ENCODE measurements around the gene B3GNT7.

The B3GNT7 gene

GRCh38 chr2:231395188-231396057 is at the start of gene B3GNT7:
TSS of gene B3GNT7 (plus strand) at chr2:231395710. CDS start at chr2:231395804, 94 bp downstream.
- Histone ChIP-seq H3K9me2 (ENCODE audit: low read depth, low read length) (no peaks in the 10 kb centered on the region), H2AFZ (ENCODE audit: low read length) (no peak within 1 kb of the TSS), H3K4me2 (ENCODE audit: low read length) (peak within 1 kb of the TSS; percentile 83), H3K4me3 (ENCODE audit: low read depth, low read length, poor library complexity, severe bottlenecking) (peak within 1 kb of the TSS; percentile 63), H3K9ac (ENCODE audit: low read length) (peak within 1 kb of the TSS; percentile 75), H3K4me1 (ENCODE audit: insufficient read depth, low read length, severe bottlenecking) (peaks cover 52% of the 10 kb centered on the region), H3K36me3 (ENCODE audit: insufficient read depth, low read length) (no peaks in the 10 kb centered on the region), H3K9me3 (ENCODE audit: low read length) (no peaks in the 10 kb centered on the region), H4K20me1 (ENCODE audit: insufficient read depth, low read length) (no peaks in the 10 kb centered on the region), H3K27me3 (ENCODE audit: insufficient read depth, low read length) (no peaks in the 10 kb centered on the region), H3F3A (ENCODE audit: insufficient read depth, low read length) (no peaks in the 10 kb centered on the region), H3K27ac (ENCODE audit: low read depth, low read length, poor library complexity, severe bottlenecking) (peak within 1 kb of the TSS; percentile 91), H3K79me2 (ENCODE audit: insufficient read depth, low read length) (no peaks in the 10 kb centered on the region)
- TF ChIP-seq, protein P1, sequence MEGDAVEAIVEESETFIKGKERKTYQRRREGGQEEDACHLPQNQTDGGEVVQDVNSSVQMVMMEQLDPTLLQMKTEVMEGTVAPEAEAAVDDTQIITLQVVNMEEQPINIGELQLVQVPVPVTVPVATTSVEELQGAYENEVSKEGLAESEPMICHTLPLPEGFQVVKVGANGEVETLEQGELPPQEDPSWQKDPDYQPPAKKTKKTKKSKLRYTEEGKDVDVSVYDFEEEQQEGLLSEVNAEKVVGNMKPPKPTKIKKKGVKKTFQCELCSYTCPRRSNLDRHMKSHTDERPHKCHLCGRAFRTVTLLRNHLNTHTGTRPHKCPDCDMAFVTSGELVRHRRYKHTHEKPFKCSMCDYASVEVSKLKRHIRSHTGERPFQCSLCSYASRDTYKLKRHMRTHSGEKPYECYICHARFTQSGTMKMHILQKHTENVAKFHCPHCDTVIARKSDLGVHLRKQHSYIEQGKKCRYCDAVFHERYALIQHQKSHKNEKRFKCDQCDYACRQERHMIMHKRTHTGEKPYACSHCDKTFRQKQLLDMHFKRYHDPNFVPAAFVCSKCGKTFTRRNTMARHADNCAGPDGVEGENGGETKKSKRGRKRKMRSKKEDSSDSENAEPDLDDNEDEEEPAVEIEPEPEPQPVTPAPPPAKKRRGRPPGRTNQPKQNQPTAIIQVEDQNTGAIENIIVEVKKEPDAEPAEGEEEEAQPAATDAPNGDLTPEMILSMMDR (IDR thresholded peaks at IDR 0.05; ENCODE audit: low read length) = no peak
- no peak for TF ChIP-seq EZH2 (IDR thresholded peaks at IDR 0.05; ENCODE audit: borderline replicate concordance, low read length)

DNA sequence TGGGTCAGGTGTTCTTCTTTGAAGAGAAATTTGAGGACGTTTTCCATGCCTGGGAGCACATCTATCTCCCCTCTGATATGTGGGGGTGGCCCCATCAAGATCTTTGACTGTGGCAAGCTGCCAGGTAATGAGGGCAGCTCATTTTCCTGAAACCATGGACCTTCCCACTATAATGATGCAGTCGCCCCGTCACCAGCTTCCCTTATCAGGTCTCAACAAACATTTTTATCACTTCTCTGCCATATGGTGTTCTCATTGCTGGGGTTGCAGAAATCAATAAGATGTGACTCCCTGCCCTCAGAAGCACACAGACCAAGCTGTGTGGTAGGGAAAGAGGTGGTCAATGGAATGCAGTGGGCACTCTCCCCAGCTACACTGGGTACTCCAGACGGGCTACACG is 48.4 kb upstream of the B3GNT7 start:
- Histone ChIP-seq H2AFZ (ENCODE audit: low read length) (no peak overlapping the region), H3K4me3 (ENCODE audit: low read depth, low read length, poor library complexity, severe bottlenecking) (no peak overlapping the region), H3K27ac (ENCODE audit: low read depth, low read length, poor library complexity, severe bottlenecking) (no peak overlapping the region), H3K9me2 (ENCODE audit: low read depth, low read length) (no peaks in the 10 kb centered on the region), H3K9me3 (ENCODE audit: low read length) (no peaks in the 10 kb centered on the region), H3K36me3 (ENCODE audit: insufficient read depth, low read length) (no peaks in the 10 kb centered on the region), H3K4me1 (ENCODE audit: insufficient read depth, low read length, severe bottlenecking) (no peaks in the 10 kb centered on the region), H3K9ac (ENCODE audit: low read length) (no peak overlapping the region), H3K4me2 (ENCODE audit: low read length) (no peak overlapping the region), H4K20me1 (ENCODE audit: insufficient read depth, low read length) (no peaks in the 10 kb centered on the region), H3F3A (ENCODE audit: insufficient read depth, low read length) (no peaks in the 10 kb centered on the region), H3K79me2 (ENCODE audit: insufficient read depth, low read length) (no peaks in the 10 kb centered on the region), H3K27me3 (ENCODE audit: insufficient read depth, low read length) (0 out of 2 replicates have a peak, but pooled peaks cover 3% of the 10 kb centered on the region)
- no peak for TF ChIP-seq EZH2 (IDR thresholded peaks at IDR 0.05; ENCODE audit: borderline replicate concordance, low read length)
- TF ChIP-seq, protein P1 (IDR thresholded peaks at IDR 0.05; ENCODE audit: low read length) = no peak

- no peak overlapping the region for H3K4me2 ChIP-seq (ENCODE audit: low read length)
- H3K9me2 ChIP-seq (ENCODE audit: low read depth, low read length) = no peaks in the 10 kb centered on the region
- H3K79me2 ChIP-seq (ENCODE audit: insufficient read depth, low read length) = no peaks in the 10 kb centered on the region
- H3K9me3 ChIP-seq (ENCODE audit: low read length) = no peaks in the 10 kb centered on the region
- H3K9ac ChIP-seq (ENCODE audit: low read length) = no peak overlapping the region
- 0 out of 2 replicates have a peak, but pooled peaks cover 3% of the 10 kb centered on the region for H3K27me3 ChIP-seq (ENCODE audit: insufficient read depth, low read length)
- H4K20me1 ChIP-seq (ENCODE audit: insufficient read depth, low read length) = no peaks in the 10 kb centered on the region
- H3K36me3 ChIP-seq (ENCODE audit: insufficient read depth, low read length) = no peaks in the 10 kb centered on the region
- no peak overlapping the region for H3K4me3 ChIP-seq (ENCODE audit: low read depth, low read length, poor library complexity, severe bottlenecking)
- no peaks in the 10 kb centered on the region for H3F3A ChIP-seq (ENCODE audit: insufficient read depth, low read length)
- no peak for TF ChIP-seq EZH2 (IDR thresholded peaks at IDR 0.05; ENCODE audit: borderline replicate concordance, low read length)
- TF ChIP-seq, protein P1 (IDR thresholded peaks at IDR 0.05; ENCODE audit: low read length) = no peak
- H3K4me1 ChIP-seq (ENCODE audit: insufficient read depth, low read length, severe bottlenecking) = no peaks in the 10 kb centered on the region
- no peak overlapping the region for H3K27ac ChIP-seq (ENCODE audit: low read depth, low read length, poor library complexity, severe bottlenecking)
- no peak overlapping the region for H2AFZ ChIP-seq (ENCODE audit: low read length)
Measured at GRCh38 chr2:231347638-231348037, 47.9 kb upstream of the B3GNT7 start.
